Measurements from ENCODE around the gene ATP2B2.

The ATP2B2 gene

GRCh38 chr3:10397879-10398278 is 107.5 kb downstream of the ATP2B2 start:
- no peak overlapping the region for H3K4me3 ChIP-seq (ENCODE audit: low read depth, low read length)
- no peak for DNase-seq (ENCODE audit: low read depth)
- no peak for TF ChIP-seq MYC (IDR thresholded peaks at IDR 0.05; ENCODE audit: low read depth, low read length)
- no peak for TF ChIP-seq MAX (IDR thresholded peaks at IDR 0.05; ENCODE audit: low read depth, low read length)
- no peak for TF ChIP-seq POLR2A (IDR thresholded peaks at IDR 0.05; ENCODE audit: extremely low read depth, insufficient read length)
- no peak for TF ChIP-seq CTCF (IDR thresholded peaks at IDR 0.05; ENCODE audit: low read depth, low read length)

- DNase-seq (ENCODE audit: low read depth) = no peak
- no peak overlapping the region for H3K4me3 ChIP-seq (ENCODE audit: low read depth, low read length)
- no peak for TF ChIP-seq MYC (IDR thresholded peaks at IDR 0.05; ENCODE audit: low read depth, low read length)
- no peak for TF ChIP-seq CTCF (IDR thresholded peaks at IDR 0.05; ENCODE audit: low read depth, low read length)
- no peak for TF ChIP-seq MAX (IDR thresholded peaks at IDR 0.05; ENCODE audit: low read depth, low read length)
- TF ChIP-seq POLR2A (IDR thresholded peaks at IDR 0.05; ENCODE audit: extremely low read depth, insufficient read length) = no peak
Observed at GRCh38 chr3:10396931-10397330, 108.5 kb downstream of the ATP2B2 start.

- TF ChIP-seq CTCF (IDR thresholded peaks at IDR 0.05; ENCODE audit: low read depth, low read length) (no peak), MYC (IDR thresholded peaks at IDR 0.05; ENCODE audit: low read depth, low read length) (no peak), POLR2A (IDR thresholded peaks at IDR 0.05; ENCODE audit: extremely low read depth, insufficient read length) (no peak), MAX (IDR thresholded peaks at IDR 0.05; ENCODE audit: low read depth, low read length) (no peak)
Observed at GRCh38 chr3:10396083-10396482, 109.3 kb downstream of the ATP2B2 start.

GRCh38 chr3:10395671-10396070 is 109.7 kb downstream of the ATP2B2 start:
- TF ChIP-seq POLR2A (IDR thresholded peaks at IDR 0.05; ENCODE audit: extremely low read depth, insufficient read length) (no peak), CTCF (IDR thresholded peaks at IDR 0.05; ENCODE audit: low read depth, low read length) (no peak), MYC (IDR thresholded peaks at IDR 0.05; ENCODE audit: low read depth, low read length) (no peak), MAX (IDR thresholded peaks at IDR 0.05; ENCODE audit: low read depth, low read length) (no peak)
- H3K4me3 ChIP-seq (ENCODE audit: low read depth, low read length) = no peak overlapping the region
- DNase-seq (ENCODE audit: low read depth) = no peak

More at GRCh38 chr3:10396083-10396482, 109.3 kb downstream of the ATP2B2 start:
- H3K4me3 ChIP-seq (ENCODE audit: low read depth, low read length) = no peak overlapping the region
- no peak for DNase-seq (ENCODE audit: low read depth)

- TF ChIP-seq MAX (IDR thresholded peaks at IDR 0.05; ENCODE audit: low read depth, low read length) (no peak), MYC (IDR thresholded peaks at IDR 0.05; ENCODE audit: low read depth, low read length) (no peak), POLR2A (IDR thresholded peaks at IDR 0.05; ENCODE audit: extremely low read depth, insufficient read length) (no peak)
- DNase-seq (ENCODE audit: low read depth) = no peak
- no peak overlapping the region for H3K4me3 ChIP-seq (ENCODE audit: low read depth, low read length)
Observed at GRCh38 chr3:10395196-10395595, 110.2 kb downstream of the ATP2B2 start.

- no peak overlapping the region for H3K4me3 ChIP-seq (ENCODE audit: low read depth, low read length)
- TF ChIP-seq MAX (IDR thresholded peaks at IDR 0.05; ENCODE audit: low read depth, low read length) (no peak), MYC (IDR thresholded peaks at IDR 0.05; ENCODE audit: low read depth, low read length) (no peak), POLR2A (IDR thresholded peaks at IDR 0.05; ENCODE audit: extremely low read depth, insufficient read length) (no peak), CTCF (IDR thresholded peaks at IDR 0.05; ENCODE audit: low read depth, low read length) (no peak)
- no peak for DNase-seq (ENCODE audit: low read depth)
Observed at GRCh38 chr3:10394491-10395025, 110.8 kb downstream of the ATP2B2 start.
